Stimulated activated CD8-positive, alpha-beta memory T cell treated with anti-CD3 and anti-CD28 coated beads, Interleukin-15, amount 100 ng/mL, for 1 hour (primary cell): Measurements from ENCODE around the gene ME1.
"Not testable (repeated sequence)": the region's sequence is repeated elsewhere in the genome, so short reads cannot be mapped to it uniquely, and the experiment has no call there.

Source experiments
- DNase-seq: peaks from one replicate; pipeline ENCODE4 v3.0.0-alpha.2; 2020; ENCODE audit warnings: low read depth

ME1 gene

DNA sequence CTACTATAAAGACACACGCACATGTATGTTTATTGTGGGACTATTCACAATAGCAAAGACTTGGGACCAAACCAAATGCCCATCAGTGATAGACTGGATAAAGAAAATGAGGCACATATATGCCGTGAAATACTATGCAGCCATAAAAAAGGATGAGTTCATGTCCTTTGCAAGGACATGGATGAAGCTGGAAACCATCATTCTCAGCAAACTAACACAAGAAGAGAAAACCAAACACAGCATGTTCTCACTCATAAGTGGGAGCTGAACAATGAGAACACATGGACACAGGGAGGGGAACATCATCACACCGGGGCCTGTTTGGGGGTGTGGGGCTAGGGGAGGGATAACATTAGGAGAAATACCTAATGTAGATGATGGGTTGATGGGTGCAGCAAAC lies 174.1 kb downstream of the ME1 start:
- not testable (repeated sequence) for DNase-seq

DNA sequence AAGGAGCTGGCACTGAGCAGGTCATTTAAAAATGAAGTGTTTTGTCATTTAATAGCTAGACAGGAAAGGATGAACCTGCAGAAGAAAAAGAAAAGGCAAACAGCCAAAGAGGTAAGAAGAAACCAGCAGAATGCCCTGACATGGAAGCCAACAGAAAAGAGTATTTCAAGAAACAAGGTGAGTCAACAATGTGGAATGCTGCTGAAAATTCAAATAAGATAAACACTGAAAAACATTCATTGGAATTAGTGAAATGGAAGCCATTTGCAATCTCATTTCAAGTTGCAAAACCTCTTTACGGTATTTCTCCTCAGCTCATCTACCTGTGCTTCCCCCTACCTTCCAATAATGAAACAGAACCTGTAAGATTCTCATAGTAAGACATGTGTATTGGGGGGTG lies 178.1 kb downstream of the ME1 start:
- no peak for DNase-seq

DNA sequence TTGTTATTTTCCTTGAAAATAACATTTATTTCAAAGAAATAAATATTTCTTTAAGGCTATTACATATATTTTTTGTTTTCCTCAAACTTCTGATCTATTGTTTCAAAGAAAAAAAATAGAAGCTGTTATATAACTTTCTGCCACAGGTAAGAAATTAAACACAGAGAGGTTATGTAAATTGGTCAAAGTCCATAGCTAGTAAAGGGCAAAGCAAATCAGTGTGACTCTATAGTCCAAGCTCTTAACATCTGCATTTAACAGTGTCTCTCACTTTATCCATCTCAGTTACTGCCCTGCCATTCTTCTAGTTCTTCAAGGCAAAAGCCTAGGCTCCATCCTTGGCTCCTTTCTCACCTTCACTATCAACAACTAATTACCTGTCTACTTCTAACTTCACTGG lies 180.6 kb downstream of the ME1 start:
- no peak for DNase-seq

GRCh38 chr6:83247471-83247870 lies 183.4 kb downstream of the ME1 start:
- DNase-seq: no peak

DNA sequence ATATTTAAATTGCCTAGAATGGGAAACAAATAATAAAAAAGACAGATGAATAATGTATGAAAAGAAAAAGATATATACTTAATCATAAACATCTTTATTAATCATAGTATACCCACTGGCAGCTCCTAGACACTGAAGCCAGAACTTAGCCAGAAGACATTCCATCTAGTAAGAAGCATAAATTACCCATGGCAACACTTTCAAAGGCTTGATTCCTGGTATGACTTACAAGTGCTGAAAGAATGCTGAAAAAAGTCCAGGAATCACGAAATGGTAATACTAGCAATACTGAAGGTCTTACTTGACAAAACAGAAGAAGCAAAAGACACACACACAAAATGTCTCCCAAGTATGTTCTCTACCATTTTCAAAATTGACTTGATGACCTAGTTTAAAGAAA lies 199.7 kb downstream of the ME1 start:
- no peak for DNase-seq

DNA sequence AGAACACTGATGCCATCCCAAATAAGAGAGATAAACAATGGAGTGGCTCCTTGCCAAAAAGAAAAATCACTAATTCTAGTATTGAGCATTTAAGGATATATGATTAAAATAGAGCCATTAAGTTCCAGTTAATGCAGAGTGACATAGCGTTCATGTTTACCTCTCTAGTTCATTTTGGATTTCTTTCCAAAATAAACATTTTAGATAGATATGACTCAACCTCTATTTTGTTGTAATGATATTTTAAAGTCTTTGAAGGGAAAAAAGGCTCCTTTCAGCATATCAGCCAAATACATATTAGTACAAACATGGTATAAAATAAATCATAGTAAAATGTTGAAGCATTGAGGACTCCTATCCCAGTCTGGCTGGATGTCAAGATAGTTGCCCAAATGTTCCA lies 204.3 kb downstream of the ME1 start:
- no peak for DNase-seq

DNA sequence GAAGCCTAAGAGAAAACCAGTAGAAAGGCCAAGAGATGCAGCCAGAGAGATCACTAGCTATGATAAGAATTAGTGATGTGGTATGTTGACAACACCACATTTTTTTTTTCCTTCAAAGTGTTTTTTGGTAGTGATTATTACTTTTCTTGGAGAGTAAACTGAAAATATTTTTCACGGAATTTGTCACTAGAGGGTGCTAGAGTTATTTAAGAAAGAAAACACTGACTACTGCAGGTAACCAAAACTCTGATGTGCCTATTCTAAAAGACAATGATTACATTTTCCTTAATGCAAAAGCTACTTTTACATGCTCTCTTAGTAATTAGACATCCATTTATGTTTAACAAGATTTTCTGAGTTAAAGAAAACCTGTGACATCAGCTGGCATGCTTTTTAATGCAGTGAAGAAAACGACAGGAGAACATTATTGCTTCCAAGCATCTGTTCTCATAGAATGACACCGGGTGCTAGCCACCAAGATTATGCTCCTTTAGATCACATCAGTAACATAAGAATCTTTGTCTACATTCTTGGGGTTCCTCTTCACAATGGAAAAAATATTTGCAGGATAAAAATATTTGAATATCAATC lies 208.9 kb downstream of the ME1 start:
- DNase-seq: no peak

- DNase-seq: no peak
Measured at GRCh38 chr6:83221276-83221675, 209.6 kb downstream of the ME1 start.

DNA sequence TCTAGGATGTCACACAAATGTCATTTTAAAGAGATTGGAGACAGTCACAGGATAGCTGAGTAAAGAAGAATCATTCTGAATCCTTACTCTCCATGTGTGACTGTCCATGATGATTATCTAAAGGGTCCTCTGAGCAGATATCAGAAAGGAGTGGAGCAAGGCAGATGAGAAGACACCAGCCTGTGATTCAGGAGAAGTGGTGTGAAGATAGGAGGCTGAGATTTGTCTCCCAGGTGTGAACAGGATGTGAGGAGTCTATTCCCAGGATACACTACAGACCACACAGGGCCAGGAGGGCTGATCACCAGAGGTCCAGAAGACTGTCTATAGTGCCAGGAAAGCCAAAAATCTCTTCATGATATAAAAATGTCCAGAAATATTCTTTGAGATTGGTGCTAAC lies 210.7 kb downstream of the ME1 start:
- DNase-seq: no peak

DNA sequence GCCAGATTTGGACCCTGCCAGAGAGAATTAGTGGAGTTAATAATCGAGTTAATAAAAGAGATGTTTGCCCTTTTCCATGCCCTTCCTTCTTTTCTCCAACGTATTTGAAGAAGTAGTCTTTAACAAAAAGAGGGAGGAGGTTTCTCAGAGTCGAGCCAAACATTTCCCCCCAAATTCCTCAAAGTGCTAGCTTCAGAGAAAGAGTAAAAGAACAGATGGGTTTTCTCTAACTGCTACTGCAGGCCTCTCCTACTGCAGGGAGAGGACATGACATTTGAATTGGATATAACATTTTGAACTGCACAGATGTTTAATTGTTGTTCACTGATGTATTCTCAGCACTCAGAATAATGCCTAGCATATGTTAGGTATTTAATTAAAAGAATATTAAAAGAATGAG lies 212.2 kb downstream of the ME1 start:
- DNase-seq: no peak

GRCh38 chr6:83216806-83217205 lies 214.0 kb downstream of the ME1 start:
- no peak for DNase-seq

DNA sequence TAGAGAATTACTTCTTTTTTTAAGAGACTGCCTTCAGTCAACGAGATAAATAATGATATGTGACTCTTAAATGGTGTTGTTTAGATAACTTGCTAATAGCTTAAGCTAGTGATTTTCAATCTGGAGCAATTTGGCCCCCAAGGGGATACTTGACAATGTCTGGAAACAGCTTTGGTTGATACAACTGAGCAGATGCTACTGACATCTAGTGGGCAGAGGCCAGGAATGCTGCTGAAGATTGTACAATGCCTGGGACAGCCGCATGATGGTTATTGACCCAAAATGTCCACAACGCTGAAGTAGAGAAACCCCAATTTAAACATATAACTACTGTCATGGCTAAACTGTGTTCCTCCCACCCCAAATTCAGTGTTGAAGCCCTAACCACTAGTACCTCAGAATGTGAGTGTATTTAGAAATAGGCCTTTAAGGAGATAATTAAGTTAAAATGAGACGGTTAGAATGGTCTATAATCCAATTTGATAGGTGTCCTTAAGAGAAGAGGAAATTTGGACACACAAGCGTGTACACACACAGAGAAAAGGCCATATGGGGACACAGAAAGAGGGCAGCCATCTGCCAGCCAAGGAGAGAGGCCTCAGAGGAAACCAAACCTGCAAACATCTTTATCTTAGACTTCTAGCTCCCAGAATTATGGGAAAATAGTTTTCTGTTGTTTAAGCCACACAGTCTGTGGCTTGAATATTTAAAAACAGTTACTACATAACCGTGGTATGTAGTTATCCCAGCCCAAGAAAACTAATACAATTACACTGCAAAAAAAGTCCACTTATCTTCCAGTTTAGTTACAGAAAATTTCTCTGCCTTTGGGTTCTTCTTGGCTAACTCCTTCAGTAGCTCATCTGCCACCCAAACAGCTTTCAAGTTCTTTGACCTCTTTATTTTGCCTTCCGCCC lies 215.5 kb downstream of the ME1 start:
- no peak for DNase-seq

DNA sequence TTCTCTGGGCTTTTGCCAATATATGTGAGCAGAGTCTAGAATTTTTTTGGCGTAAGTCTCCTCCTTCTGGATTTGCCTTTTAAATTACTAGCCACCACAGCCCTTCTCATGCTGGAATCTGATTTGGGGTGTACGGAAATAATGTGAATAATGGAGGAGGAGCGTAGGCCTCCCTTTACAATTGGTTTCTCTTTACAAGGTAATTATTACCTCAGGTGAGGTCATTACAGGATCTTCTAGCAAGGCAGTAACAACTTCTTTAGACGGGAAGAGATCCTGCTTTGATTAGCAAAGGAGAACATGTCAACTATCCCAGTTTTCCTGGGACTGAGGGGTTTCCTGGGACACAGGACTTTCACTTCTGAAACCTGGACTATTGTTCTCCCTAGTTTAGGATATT lies 228.8 kb downstream of the ME1 start:
- no peak for DNase-seq

DNA sequence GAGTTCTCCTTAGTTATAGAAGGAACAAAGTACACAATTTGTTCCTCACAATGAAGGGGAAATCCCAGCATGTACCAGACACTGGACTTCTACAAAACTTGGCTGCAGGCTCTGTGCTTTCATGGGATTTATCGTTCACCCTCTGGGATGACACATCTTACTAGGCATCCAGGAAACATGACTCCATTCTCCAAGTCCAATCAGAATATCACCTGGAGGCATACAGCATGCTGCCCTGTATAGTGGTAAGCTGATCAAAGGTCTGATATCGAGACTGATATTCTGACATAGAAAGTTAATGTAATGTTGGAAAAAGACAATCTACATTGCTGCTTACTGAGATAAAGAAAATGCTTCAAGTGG lies 231.0 kb downstream of the ME1 start:
- DNase-seq: no peak

- no peak for DNase-seq
Measured at GRCh38 chr6:83199173-83199862, 231.5 kb downstream of the ME1 start.

DNA sequence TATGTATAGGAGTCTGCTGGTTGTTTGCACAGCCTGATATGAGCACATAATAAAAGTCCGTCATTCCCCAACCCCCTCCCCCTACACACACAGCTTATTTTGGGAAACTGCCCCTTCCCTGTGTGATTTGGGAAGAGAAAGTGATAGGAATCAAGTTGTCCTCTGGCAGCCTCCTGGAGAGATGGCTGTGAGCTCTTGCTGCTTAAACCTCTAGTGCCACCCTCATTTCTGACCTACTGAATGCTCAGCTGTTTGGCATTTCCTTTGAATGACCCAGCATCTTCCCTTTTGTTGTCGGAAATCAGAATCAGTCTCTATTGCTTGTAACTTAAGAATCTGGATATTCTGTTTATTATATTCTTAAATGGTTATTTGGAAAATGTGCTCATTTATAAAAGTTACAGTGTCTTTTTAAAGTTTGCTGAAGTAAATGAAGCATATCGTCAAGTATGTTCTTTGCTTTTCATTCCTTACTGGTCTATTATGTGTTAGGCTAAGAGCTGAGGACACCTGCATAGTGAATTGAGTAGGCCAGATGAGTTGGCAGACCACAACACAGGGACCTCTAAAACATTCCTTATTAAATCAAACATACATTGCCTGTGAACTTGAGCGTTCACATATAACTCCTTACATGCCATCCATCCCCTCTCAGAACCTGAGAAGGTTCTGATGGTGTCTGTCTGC lies 232.2 kb downstream of the ME1 start:
- DNase-seq: no peak

DNA sequence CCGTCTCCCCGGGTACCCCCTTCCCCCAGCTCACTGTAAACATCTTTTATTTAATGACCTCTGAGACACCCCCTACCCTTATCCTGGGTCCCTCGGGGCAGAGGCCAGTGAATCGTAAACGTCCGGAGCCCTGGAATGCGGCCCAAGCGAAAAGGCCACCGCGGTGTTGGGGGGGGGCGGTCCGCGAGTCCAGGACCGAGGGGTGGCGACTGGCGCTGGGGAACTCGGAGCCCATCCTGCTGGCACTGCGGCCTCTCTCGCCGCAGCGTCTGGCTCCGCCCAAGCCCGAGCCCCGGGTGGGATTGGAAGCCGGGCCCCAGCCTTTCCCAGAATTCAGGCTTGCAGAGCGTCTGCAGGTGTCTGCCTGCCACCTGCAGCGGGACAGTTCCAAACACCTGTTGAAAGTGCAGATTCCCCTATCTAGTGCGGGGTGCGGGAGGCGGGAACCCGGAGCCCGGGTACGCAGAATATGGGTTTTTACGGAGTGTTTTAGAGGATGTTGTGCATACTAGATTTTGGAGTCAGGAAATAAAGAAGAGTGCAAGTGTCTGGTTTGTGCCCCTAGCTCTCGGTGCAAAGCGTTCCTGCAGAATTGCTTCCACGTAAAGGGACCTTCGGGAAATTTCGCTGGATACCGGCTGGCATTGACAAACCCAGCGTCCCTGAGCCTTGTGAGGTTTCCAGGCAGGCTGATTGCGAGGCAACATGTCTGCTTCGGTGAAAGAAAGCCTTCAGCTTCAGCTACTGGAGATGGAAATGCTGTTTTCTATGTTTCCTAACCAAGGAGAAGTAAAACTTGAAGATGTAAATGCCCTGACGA lies 236.9 kb downstream of the ME1 start:
- DNase-seq: no peak

GRCh38 chr6:83192871-83193746 lies 237.7 kb downstream of the ME1 start, which contains the start of the genes PGM3 and RWDD2A:
Gene PGM3, minus strand, starts transcription at chr6:83193265. Its CDS starts 2,253 bp downstream, at chr6:83191012.
Gene RWDD2A, plus strand, starts transcription at chr6:83193357. Its CDS starts 1,095 bp downstream, at chr6:83194452.
- peak; percentile 72 for DNase-seq

GRCh38 chr6:83192456-83192855 lies 238.4 kb downstream of the ME1 start:
- no peak for DNase-seq

GRCh38 chr6:83191974-83192373 lies 238.9 kb downstream of the ME1 start:
- DNase-seq: not testable (repeated sequence)
